ENCODE data around the gene ASIC2. TPM values are rescaled to one million over a fixed set of nuclear protein-coding genes. Genes with fewer than 3 reads are reported as not detected.

Gene ASIC2
- total RNA-seq (2022; extraction: Qiagen RNA extraction): 2.2 to 3.7 TPM (median 2.3 TPM) in 5 replicates

DNA sequence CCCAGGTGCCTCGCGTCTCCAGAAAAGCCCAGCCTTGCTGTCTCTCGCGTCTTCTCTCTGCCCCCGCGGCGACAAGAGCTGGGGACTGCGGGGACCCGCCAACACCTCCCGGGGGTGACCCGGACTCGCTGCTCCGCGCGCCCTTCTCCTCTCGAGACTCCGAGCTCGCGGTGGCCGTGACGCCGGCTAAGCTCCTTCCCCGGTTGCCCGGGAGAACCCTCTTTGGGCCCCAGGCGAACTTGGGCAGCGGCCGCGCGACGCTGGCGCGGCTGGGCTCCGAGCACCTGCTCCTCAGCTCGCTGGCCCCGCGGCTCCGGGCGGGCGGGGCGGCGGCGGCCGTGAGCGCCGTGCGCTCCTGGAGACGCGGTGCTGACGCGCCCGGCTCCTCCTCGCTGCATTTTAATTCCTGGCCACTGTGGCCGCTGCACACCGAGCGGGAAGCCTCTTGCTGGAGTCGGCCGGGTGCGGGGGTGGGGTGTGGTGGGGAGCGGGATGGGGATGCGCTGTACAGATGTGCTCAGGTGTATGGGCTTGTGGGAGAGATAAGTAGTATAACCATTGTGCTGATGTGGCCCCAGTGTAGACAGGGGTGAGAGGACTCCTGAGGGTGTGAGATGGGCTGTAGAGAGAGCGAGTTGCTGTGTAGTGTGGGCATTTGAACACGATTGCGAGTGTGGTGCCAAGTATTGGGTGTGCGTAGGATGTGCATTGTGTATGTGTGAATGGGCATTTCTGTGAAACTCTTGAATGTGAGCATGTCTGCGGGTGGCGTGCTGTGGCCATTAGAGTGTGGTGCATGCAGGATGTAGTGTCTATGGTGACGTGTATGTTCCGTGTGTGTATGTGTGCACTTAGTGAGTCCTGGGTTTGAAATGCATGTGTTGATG is at the start of gene ASIC2:
ASIC2 (minus strand) TSS at position 315 of the 887 bp plus-strand sequence.

